D721Med (cell line): ENCODE results near the gene ZBTB22.

Source experiments
- DNase-seq: peaks from one replicate; pipeline ENCODE4 v3.0.0; 2011; ENCODE audit warnings: low spot score; ENCODE audit not compliant: insufficient read length
- FAIRE-seq: peaks from 2 replicates; lab custom pipeline; 2011; peaks lifted over from hg19 to GRCh38; lab: Jason Lieb, UNC
- TF ChIP-seq, protein P1 (sequence below): IDR thresholded peaks from 2 replicates; pipeline ENCODE4 v1.5.1; 2012; ENCODE audit warnings: mild to moderate bottlenecking, control low read depth; ENCODE audit not compliant: insufficient read depth; ENCODE audit errors: missing control alignments

Gene ZBTB22

DNA sequence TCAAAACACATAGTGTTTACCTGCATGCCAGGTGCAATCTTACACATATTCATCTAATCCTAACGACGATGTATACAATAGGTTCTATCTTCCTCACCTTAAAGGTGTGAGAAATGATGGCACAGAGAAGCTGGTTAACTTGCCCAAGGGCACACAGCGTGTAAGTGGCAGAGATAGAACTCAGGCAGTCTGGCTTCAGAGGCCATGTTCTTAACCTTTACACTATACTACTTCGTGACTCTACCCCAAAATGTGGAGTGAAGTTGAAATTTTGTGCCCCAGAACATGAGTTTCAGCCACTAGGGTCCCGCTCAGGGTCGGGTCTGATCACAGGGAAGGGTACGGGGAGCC is 46.5 kb downstream of the ZBTB22 start:
- FAIRE-seq: no peak
- no peak for DNase-seq
- TF ChIP-seq, protein P1, sequence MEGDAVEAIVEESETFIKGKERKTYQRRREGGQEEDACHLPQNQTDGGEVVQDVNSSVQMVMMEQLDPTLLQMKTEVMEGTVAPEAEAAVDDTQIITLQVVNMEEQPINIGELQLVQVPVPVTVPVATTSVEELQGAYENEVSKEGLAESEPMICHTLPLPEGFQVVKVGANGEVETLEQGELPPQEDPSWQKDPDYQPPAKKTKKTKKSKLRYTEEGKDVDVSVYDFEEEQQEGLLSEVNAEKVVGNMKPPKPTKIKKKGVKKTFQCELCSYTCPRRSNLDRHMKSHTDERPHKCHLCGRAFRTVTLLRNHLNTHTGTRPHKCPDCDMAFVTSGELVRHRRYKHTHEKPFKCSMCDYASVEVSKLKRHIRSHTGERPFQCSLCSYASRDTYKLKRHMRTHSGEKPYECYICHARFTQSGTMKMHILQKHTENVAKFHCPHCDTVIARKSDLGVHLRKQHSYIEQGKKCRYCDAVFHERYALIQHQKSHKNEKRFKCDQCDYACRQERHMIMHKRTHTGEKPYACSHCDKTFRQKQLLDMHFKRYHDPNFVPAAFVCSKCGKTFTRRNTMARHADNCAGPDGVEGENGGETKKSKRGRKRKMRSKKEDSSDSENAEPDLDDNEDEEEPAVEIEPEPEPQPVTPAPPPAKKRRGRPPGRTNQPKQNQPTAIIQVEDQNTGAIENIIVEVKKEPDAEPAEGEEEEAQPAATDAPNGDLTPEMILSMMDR: no peak
